RCC 7860 (cell line): Measurements from ENCODE around the gene SPEM1.

Experiments
- DNase-seq: peaks from one replicate; pipeline ENCODE4 v3.0.0-alpha.2; 2015; ENCODE audit warnings: low spot score
- FAIRE-seq: peaks from 2 replicates; lab custom pipeline; 2012; peaks lifted over from hg19 to GRCh38; lab: Jason Lieb, UNC

Gene SPEM1

GRCh38 chr17:7419819-7420610, at the start of gene SPEM1:
TSS of gene SPEM1 (plus strand) at chr17:7420324. CDS start at chr17:7420385, 61 bp downstream.
- FAIRE-seq (no peak), DNase-seq (no peak)

GRCh38 chr17:7370853-7371252, 49.3 kb upstream of the SPEM1 start:
- DNase-seq (no peak), FAIRE-seq (no peak)

GRCh38 chr17:7374353-7374752, 45.8 kb upstream of the SPEM1 start:
- FAIRE-seq (no peak), DNase-seq (no peak)

GRCh38 chr17:7379134-7379533, 41.0 kb upstream of the SPEM1 start:
- FAIRE-seq (no peak), DNase-seq (no peak)

- FAIRE-seq, result no peak
- DNase-seq, result no peak
Observed at GRCh38 chr17:7380321-7380720, 39.8 kb upstream of the SPEM1 start.

- no peak for DNase-seq
- no peak for FAIRE-seq
Observed at GRCh38 chr17:7380855-7381683, 39.1 kb upstream of the SPEM1 start, which contains the start of gene TNK1. TSS of gene TNK1 (plus strand) at chr17:7381089. CDS start at chr17:7382927, 1,838 bp downstream.

GRCh38 chr17:7382901-7383300, 37.2 kb upstream of the SPEM1 start:
- FAIRE-seq (no peak), DNase-seq (no peak)

GRCh38 chr17:7383371-7383741, 36.8 kb upstream of the SPEM1 start:
- FAIRE-seq, result no peak
- DNase-seq, result no peak

GRCh38 chr17:7383742-7384488, 36.2 kb upstream of the SPEM1 start:
- FAIRE-seq, result no peak
- no peak for DNase-seq

- FAIRE-seq (no peak), DNase-seq (no peak)
Observed at GRCh38 chr17:7384489-7385081, 35.5 kb upstream of the SPEM1 start.

GRCh38 chr17:7388856-7389255, 31.3 kb upstream of the SPEM1 start:
- FAIRE-seq (no peak), DNase-seq (no peak)

- no peak for FAIRE-seq
- DNase-seq, result no peak
Observed at GRCh38 chr17:7389924-7390910, 29.9 kb upstream of the SPEM1 start.

GRCh38 chr17:7391307-7391706, 28.8 kb upstream of the SPEM1 start:
- FAIRE-seq (no peak), DNase-seq (no peak)

- FAIRE-seq (no peak), DNase-seq (no peak)
Observed at GRCh38 chr17:7392696-7393612, 27.2 kb upstream of the SPEM1 start.

- DNase-seq (no peak), FAIRE-seq (no peak)
Observed at GRCh38 chr17:7393613-7394451, 26.3 kb upstream of the SPEM1 start.

- FAIRE-seq (no peak), DNase-seq (peak; percentile 74)
Observed at GRCh38 chr17:7394452-7395191, 25.5 kb upstream of the SPEM1 start, which contains the start of gene PLSCR3. TSS of gene PLSCR3 (minus strand) at chr17:7394525. CDS start at chr17:7394110, 415 bp downstream.

- DNase-seq (no peak), FAIRE-seq (no peak)
Observed at GRCh38 chr17:7396147-7396546, 24.0 kb upstream of the SPEM1 start.
